Measurements from ENCODE around the gene DIP2A.

DIP2A gene

DNA sequence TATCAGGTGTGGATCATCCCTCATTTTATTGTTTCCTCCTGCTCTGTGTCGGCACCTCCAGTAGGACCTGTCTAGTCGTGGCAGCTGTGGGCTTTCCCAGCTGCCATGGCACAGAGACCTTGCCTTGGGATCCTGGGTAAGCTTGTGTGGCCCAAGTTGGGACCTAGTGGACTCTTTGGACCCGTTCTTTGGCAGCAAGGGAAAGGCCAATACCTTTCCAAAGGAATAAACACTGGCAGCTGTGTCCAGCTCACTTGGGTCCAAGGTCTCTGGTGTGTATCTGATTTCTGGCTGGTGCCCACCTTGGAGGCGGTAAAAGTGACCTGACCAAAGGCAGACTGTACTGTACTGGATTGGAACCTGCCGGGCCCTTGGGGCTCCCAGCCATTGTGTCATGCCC, 21.8 kb downstream of the DIP2A start:
- no peak overlapping the region for H3K4me3 ChIP-seq (ENCODE audit: control insufficient read depth, low read depth, low read length)
- TF ChIP-seq, protein P1, sequence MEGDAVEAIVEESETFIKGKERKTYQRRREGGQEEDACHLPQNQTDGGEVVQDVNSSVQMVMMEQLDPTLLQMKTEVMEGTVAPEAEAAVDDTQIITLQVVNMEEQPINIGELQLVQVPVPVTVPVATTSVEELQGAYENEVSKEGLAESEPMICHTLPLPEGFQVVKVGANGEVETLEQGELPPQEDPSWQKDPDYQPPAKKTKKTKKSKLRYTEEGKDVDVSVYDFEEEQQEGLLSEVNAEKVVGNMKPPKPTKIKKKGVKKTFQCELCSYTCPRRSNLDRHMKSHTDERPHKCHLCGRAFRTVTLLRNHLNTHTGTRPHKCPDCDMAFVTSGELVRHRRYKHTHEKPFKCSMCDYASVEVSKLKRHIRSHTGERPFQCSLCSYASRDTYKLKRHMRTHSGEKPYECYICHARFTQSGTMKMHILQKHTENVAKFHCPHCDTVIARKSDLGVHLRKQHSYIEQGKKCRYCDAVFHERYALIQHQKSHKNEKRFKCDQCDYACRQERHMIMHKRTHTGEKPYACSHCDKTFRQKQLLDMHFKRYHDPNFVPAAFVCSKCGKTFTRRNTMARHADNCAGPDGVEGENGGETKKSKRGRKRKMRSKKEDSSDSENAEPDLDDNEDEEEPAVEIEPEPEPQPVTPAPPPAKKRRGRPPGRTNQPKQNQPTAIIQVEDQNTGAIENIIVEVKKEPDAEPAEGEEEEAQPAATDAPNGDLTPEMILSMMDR (IDR thresholded peaks at IDR 0.05; ENCODE audit: control insufficient read depth, insufficient read depth, low read depth, low read length, missing control alignments): no peak
- DNase-seq (ENCODE audit: low read depth): no peak

DNA sequence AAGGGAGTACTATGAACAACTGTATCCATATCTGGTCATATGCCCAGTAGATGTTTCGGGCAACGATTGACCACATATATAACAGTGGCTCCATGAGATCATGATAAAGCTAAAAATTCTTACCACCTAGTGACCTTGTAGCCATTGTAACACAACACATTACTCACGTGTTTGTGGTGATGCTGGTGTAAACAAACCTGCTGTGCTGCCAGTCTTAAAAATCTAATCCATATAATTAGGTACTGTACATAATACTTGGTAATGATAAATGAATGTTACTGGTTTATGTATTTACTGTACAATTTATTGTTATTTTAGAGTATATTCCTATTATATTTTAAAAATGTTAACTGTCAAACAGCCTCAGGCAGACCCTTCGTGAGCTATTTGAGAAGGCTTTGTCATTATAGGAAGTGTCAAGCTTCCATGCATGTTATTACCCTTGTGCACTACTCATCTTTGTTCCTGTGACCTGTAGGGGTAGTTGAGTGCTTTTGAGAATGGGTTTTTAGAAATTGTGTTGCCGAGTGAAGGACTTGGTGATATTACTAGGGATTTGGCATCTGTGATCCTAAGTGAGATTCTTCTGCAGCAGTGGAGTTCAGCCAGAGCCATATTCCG, 23.6 kb downstream of the DIP2A start:
- DNase-seq (ENCODE audit: low read depth): no peak
- TF ChIP-seq, protein P1 (IDR thresholded peaks at IDR 0.05; ENCODE audit: control insufficient read depth, insufficient read depth, low read depth, low read length, missing control alignments): no peak
- H3K4me3 ChIP-seq (ENCODE audit: control insufficient read depth, low read depth, low read length): no peak overlapping the region

DNA sequence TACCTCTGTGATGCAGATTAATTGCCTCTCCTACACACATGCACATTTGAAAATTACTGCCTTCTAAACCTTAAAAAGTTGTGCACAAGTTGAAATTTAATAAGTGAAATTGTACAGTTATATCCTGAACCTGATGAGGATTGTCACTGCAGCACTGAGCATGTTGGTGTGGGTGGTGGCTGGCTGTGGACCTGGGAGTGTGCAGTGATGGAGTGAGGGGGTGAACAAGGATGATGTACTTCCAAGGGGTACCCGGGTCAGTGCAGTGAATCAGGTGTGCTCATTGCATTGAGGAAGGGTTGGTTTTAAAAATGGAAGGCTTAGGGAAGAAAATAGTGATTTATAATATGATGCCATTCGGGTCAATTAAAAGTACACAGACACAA, 24.1 kb downstream of the DIP2A start:
- TF ChIP-seq, protein P1 (IDR thresholded peaks at IDR 0.05; ENCODE audit: control insufficient read depth, insufficient read depth, low read depth, low read length, missing control alignments): no peak
- no peak for DNase-seq (ENCODE audit: low read depth)

DNA sequence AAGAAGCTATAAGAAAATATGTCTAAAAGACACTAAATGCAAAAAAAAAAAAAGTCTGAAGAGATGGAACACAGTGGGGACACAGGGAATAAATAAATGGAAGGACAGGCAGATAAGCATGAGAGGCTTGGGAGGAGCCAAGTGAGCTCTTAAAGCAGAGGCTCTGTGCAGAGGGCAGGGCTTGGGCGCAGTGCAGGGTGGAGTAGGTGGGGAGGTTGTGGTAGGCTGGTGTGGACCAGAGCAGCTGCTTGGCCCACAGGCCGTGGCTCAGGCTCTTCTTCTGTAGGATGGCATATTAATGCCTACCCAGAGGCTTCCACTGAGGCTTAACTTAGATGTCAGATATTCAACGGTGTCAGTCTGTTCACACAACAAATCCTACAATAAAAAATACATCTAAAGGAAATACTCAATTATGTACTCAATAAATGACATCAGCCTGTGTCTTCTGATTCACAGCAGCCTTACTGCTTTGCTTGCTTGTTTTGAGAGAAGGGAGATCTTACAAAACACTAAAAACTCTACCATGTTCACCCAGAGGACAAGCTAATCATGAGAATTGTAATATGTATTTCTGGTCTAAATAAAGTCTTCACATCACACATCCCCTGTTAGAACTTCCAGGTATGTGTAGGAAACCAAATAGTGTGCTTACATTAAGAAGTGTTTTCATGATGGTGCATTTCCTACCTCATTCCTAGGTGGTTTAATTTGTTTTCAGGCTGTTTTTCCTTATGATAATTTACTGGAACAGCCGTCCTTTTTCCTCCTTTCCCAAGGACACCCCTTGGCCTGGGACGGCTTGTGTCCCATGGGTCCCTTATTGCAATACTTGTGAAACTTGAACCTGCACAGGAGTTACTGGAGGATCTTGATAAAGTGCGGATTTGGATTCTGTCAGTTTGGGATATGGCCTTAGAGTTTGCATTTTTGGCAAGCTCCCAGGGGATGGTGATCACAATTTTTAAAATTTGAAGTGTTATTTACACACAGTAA, 24.9 kb downstream of the DIP2A start:
- TF ChIP-seq, protein P1 (IDR thresholded peaks at IDR 0.05; ENCODE audit: control insufficient read depth, insufficient read depth, low read depth, low read length, missing control alignments): no peak
- DNase-seq (ENCODE audit: low read depth): no peak
- H3K4me3 ChIP-seq (ENCODE audit: control insufficient read depth, low read depth, low read length): no peak overlapping the region

More for the DNA sequence above, 24.1 kb downstream of the DIP2A start:
- H3K4me3 ChIP-seq (ENCODE audit: control insufficient read depth, low read depth, low read length): no peak overlapping the region

DNA sequence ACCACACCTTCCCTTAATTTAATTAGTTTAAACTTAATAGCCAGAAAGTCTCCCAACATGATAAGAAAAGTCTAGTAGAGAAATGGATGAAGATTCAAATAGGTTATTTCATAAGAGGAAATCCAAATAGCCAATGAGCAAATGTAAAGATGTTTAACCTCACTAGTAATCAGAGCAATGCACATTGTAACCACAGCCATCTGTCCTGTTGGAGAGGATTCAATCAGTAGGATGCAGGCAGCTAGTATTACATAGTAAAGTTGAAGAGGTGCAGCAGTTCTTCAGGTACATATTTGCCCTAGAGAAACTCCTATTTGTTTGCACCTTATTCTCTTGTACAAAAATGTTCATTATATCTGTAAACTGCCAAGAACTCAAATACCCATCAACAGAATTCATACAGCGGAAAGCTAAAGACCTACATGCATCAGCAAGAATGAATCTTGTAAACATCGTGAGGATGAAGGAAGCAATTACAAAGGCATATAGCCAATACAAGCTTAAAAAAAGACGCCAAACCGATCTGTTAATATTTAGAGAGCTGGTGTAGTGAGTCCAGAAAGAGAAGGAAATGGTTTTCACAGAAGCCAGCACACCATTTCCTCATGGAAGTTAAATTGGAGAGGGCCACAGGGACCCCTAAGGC, 27.9 kb downstream of the DIP2A start:
- no peak overlapping the region for H3K4me3 ChIP-seq (ENCODE audit: control insufficient read depth, low read depth, low read length)

DNA sequence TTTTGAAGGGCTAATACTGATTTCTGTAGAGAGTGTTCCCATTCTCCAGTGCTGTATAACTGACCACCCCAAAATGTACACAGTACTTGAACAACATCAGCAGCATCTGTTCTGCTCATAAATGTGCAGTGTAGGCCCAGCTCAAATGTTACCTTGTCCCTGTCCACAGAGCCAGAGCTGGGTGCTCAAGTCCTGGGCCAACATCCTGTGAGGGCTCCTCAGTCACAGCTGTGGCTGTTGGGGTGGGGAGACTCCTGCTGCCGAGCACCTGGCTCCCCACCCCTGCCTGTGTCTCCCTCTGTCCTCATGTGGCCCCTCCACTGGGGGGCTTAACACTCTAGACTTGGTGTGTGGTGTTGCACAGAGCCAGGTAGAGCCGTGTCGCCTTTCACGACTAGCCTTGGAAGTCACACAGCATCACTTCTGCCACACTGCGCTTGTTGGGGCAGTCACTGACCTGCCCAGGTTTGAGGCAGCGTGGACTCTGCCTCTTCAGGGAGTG, 30.5 kb downstream of the DIP2A start:
- no peak overlapping the region for H3K4me3 ChIP-seq (ENCODE audit: control insufficient read depth, low read depth, low read length)
- DNase-seq (ENCODE audit: low read depth): no peak
- TF ChIP-seq, protein P1 (IDR thresholded peaks at IDR 0.05; ENCODE audit: control insufficient read depth, insufficient read depth, low read depth, low read length, missing control alignments): no peak

More for the DNA sequence above, 27.9 kb downstream of the DIP2A start:
- TF ChIP-seq, protein P1 (IDR thresholded peaks at IDR 0.05; ENCODE audit: control insufficient read depth, insufficient read depth, low read depth, low read length, missing control alignments): no peak
- DNase-seq (ENCODE audit: low read depth): no peak

Data from AG09309 (cell line).